Central memory CD4-positive, alpha-beta T cell (primary cell): ENCODE data around the gene CCNF.

ENCODE experiments used
- DNase-seq: peaks from one replicate; pipeline ENCODE4 v3.0.0; 2022

CCNF gene

DNA sequence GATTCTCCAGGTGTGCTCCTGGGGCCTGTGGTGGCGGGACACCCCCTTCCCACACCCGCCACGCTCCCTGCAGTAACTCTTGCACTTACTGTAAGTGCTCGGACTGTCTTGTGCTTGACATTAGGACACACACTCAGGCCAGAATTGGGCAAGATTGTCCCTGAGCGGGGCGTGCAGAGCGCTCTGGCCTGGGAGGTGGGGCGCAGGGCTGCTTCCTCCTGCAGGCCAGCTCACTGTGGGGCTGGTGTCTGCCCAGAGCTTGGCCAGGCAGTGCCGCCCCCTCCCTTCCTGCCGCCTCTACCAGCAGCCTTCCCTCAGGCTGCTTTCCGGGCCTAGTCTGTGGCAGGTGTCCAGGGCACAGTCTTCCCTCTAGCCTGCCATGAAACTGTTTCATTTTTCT, 78.4 kb downstream of the CCNF start:
- DNase-seq: no peak
